NOMO-1 treated with DMSO at 0.1 percent for 48 hours (cell line): ENCODE measurements around the gene YJEFN3.
A peak's percentile ranks its signal among the peaks of the same experiment; 100 is the strongest.

Source experiments
- DNase-seq: peaks from one replicate; lab custom pipeline; 2025; ENCODE audit not compliant: unreplicated experiment; lab: John Stamatoyannopoulos, UW

The YJEFN3 gene

DNA sequence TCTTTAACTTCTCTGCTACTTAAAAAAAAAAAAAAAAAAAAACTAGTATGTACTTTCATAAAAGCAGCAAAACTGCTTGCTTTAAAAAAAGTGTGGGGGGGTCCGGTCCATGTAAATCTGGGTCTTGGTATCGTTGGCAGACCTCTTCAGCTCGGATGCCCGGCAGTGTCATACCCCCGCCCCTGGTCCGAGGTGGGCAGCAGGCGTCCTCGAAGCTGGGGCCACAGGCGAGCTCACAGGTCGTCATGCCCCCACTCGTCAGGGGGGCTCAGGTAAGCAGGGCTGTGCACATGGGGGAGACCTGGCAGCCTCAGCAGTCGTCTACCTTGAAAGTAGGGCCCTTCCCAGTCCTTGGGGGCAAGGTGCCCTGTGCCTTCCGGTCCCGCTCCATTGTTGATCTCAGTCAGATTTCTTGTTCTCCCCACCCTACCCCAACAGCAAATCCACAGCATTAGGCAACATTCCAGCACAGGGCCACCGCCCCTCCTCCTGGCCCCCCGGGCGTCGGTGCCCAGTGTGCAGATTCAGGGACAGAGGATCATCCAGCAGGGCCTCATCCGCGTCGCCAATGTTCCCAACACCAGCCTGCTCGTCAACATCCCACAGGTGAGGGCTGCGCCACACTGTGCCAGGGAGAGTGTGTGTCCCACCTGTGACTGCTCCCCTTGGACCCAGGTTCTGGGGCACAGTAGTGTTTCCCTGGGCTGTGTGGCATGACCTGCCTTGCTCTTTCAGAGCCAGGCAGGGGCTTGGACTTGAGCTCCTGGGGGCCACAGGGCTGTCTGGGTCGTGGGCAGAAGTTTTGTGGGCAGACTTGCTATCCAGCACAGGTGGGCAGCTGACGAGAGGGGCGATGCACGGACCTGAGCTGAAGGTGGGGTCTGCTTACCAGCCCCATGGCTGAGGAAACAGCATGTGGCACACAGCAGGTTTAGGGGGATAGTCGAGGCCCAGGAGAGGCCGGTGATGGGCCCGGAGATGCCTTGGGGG lies 32.8 kb upstream of the YJEFN3 start:
- DNase-seq: no peak

DNA sequence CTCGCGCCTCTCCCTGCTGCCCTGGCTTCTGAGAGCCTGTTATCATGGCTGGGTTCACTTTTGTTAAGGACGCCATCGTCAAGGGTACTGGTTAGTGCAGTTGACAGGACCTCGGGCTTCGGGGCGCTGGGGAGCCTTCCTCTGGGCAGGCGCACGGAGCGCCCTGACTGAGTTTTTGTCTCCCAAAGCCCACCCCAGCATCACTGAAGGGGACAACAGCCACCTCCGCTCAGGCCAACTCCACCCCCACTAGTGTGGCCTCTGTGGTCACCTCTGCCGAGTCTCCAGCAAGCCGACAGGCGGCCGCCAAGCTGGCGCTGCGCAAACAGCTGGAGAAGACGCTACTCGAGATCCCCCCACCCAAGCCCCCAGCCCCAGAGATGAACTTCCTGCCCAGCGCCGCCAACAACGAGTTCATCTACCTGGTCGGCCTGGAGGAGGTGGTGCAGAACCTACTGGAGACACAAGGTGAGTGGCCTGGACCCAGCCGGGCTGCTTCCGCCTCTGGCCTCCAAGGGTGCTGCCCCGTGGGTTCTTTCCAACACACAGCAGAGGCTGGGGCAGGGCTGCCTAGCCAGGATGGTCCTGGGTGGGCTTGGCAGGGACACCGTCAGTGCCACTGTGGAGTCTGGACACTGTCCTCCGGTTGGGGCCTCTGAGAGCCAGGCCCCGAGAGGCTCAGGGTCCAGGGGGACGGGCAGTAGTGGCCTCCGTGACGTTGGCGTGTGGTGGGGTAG lies 30.3 kb upstream of the YJEFN3 start:
- no peak for DNase-seq

DNA sequence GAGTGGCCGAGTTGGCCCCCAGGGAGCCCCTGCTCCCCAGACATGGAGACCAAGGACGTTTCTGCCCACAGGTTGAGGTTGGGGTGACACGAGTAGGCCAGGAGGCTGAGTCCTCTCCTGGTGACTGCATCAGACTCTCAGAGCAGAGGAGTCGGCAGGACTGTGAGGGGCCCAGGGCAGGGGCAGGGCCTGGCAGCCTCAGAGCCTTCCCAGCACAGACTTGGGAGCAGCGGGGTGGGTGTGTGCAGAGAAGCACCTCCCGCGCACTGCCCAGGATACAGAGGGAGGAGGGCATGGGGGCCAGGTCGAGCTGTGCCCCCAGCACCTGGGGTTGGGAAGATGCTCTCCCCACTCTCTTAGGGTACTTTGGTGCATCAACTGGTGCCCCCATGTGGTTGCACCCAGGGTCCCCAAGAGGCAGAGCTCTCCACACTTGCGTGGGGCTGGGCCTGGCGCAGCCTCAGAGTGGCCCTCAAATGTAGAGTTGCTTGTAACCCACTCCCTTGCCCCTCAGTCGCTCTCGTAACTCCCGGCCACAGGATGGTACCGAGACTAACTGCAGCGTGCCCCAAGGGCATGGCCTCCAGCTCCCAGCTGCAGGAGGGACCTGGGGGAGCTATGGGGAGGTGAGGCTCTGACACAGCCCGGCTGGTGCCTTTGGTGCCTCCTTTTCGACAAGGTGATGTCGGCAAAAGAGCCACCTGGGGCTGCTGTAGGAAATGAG lies 29.3 kb upstream of the YJEFN3 start:
- DNase-seq: no peak

DNA sequence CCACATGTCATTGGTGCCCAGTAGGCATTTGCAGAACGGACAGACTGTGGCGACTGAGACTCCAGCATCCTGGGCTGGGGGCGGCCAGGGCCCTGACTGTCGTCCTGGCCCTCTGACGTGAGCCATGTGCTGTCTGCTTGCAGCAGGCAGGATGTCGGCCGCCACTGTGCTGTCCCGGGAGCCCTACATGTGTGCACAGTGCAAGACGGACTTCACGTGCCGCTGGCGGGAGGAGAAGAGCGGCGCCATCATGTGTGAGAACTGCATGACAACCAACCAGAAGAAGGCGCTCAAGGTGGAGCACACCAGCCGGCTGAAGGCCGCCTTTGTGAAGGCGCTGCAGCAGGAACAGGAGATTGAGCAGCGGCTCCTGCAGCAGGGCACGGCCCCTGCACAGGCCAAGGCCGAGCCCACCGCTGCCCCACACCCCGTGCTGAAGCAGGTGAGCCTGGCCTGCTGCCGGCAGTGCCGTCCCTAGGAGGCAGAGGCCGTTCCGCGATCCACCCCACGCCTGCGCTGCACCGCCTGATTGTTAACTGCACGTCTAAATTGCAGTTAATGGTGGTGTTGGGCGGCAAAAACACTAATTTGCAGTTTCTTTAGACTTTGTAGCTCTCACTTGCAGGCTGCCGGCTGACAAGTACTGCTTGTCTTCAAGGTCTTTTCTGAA lies 27.6 kb upstream of the YJEFN3 start:
- no peak for DNase-seq

DNA sequence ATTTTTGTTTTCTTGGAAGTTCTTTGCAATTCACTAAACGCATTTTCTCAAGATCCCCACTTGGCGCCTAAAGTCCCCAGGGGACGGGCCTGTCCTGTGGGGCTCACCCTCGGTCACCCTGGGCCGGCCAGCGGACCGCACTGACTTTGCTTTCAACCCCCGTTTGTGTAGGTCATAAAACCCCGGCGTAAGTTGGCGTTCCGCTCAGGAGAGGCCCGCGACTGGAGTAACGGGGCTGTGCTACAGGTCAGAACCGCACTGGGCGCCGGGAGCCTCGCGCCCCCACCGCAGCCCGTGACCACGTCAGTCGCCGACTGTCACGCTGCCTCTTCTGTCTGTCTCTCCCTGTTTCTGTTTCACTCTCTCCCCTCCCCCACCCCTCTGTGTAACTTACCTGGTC lies 26.9 kb upstream of the YJEFN3 start:
- DNase-seq: no peak

DNA sequence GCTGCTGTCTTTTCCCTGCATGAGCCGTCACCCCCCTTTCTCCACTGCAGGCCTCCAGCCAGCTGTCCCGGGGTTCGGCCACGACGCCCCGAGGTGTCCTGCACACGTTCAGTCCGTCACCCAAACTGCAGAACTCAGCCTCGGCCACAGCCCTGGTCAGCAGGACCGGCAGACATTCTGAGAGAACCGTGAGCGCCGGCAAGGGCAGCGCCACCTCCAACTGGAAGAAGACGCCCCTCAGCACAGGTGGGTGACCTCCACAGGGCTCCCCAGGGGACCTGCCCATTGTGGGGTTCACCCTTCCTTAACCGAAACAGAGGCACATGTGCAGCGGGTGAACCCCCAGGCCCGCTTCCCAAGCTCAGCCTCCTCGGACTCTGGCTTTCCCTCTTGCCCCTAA lies 26.4 kb upstream of the YJEFN3 start:
- no peak for DNase-seq

DNA sequence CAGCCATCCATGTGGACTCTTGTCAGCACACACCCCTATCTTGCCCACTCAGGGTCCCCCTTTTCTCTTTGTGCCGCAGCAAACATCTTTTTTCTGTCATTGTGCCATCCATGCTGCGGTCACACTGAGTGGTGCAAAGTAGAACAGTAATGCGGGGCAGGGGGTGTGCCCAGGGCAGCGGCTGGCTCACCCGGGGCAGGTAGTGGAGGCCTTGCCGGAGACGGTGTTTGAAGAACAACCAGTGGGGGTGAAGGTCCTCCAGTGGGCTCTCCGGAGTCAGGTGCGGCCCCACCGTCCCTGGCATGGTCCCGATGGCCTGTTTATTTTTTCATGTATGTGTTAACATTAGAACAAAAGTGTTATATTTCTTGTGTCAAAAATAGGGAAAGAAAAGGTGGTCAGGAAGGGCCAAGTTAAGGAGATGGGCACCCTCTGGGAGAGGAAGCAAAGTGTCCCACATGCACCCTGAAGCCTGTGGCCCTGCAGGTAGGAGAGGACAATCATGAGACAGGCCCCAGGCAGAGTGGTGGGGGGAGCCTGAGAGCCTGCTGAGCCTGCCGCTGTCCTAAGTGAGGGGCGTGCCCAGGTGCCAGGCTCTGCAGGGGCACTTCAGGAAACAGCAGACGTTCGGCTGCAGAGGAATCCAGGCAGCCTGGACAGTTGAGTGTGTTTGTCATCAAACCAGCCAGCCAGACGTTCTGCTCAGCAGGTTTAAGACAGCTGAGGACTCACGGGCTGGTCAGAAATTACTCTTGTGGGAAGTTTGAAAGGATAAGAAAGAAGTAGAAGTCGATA lies 25.7 kb upstream of the YJEFN3 start:
- DNase-seq: no peak

DNA sequence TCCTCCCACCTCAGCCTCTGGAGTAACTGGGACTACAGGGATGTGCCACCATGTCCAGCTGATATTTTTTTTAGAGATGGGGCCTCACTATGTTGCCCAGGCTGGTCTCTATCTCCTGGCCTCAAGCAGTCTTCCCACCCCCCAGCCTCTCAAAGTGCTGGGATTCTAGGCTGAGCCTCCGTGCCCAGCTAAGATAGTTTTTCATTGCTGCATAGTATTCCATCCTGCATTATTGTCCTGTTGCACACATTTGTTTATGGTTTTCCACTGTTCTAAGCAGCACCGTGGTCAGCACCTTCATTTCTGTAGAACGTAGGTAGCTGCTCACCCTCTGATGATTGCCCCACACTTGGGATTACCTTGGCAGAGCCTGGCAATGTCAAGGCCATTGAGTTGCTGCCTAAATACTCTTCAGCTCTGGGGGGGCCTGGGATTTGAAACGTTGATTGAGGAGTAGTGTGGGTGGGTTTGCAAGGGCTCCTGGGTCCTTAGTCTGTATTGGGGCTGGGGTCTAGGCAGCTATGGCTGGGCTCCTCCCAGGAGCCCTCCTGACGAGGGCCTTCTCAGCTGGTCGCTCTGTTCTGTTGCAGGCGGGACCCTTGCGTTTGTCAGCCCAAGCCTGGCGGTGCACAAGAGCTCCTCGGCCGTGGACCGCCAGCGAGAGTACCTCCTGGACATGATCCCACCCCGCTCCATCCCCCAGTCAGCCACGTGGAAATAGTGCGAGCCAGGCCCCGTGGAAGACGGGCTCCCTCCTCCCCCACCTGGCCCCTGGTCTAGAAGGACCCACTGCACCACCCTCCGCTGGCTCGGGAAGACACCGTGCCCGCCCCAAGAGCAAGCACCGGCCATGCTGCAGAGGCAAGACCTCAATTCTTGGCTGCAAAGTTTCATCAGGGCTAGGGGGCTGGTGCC lies 23.7 kb upstream of the YJEFN3 start:
- DNase-seq: no peak

DNA sequence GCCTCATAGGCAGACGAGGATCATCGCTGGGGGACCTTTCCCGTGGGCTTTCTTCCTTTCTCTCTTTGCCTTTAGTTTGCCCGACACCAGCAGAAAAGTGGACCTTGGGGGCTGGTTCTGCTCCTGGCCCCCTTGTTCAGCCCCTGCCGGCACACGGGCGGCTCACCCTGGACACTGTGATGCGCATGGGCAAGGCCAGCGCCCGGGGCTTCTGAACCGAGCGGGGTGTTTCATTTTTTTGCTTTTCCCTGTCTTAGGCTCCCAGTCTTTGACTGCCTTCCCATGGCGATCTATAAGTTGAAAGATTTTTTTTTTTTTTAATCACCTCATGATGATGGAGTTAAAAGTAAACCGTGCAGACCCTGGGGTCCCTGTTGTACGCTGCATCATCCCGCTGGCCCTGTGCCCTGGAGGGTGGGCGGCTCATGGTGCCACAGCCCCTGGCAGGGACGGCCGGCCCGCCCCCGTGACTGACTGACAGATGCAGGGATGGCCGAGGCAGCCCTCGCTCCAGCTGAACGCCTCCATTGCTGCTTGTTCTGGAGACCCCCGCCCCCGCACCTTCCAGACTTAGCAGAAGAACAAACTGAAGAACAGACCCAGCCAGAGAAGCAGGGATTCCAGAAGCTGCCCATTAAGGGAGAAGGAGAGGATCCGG lies 22.9 kb upstream of the YJEFN3 start:
- no peak for DNase-seq

DNA sequence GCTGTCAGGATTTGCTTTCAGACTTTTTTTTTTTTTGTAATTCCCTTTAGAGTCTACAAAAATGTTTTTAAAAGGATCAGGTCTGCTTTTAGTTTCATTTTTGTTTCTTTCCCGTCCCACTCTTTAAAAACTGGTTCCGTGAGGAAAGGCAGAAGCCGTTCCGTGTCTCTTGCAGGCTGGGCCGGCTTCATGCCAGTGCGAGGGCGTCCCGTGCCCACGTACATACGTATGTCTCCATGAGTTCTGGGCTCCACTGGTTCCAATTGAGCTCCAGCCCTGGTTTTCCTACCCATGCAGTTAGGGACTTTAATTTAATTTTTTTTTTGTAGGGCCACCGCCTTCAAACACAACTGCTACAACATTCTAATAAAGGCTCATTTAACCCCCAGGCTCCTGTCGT lies 22.1 kb upstream of the YJEFN3 start:
- no peak for DNase-seq

DNA sequence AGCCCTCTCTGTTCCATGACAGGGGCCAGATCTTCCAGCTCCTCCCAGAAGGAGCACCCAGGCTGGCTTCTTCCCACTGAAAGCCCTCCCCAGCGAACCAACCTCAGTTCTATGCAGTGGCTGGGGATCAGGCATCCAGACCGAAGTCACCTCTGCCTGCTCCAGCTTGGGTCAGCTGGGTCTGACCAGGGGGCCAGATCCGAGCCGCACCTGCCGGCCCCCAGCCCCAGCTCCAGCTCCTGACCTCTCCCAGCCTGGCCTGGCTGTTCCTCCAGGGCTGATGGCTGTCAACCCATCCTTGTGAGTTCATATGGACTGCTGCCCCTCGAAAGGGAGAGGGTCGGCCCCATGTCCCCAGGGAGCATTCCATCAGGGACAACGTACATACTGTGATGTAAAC lies 21.4 kb upstream of the YJEFN3 start:
- no peak for DNase-seq

DNA sequence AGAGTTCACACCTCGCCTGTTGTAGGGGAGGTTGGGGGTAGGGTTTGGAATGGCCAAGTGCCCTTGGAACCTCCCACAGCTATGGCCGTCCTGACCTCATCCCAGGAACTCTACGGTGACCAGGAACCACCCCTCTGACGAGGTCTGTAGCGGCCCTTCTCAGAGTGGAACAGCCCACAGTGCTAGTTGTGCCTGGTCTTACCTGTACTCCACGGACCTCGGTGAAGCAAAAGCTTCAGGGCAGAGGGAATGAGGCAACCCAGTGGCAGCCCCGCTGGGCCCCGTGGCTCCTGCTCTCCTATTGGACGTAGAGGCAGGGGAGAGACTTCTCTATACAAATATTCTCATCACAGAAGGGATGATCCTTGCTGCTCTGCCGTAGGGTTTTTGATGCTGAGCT lies 20.5 kb upstream of the YJEFN3 start:
- no peak for DNase-seq

DNA sequence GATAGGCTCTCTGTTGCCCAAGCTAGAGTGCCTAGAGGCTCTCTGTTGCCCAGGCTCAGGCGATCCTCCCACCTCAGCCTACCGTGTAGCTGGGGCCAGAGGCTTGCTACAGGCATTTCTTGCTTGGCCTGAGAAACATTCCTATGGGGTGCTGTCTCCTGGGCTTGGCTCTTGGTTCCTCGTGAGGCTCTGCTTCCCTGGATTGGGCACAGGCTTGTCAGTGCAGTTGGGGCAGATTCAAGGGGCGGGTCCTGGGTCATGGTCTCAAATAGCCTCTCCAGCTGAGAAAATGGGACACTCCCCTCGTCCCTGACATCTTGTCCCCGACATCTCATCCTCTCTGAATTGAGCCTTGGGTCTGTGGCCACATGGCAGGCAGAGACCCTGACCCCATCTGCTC lies 18.3 kb upstream of the YJEFN3 start:
- DNase-seq: no peak

DNA sequence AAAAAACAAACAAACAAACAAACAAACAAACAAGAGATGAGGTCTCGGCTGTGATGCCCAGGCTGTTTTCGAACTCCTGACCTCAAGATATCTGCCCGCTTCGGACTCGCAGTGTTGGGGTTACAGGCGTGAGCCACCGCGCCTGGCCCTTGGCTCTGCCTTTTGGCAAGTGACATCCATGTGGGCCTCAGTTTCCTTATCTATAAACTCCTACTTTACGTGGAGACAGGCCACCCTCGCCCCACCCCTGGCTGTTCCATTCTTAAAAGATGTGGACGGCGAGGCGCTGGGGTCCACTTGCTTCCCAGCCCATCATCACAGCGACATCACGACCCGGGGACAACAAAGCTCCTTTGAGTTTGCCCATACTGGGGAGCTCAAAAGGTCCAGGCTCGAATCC lies 15.0 kb upstream of the YJEFN3 start:
- DNase-seq: no peak

DNA sequence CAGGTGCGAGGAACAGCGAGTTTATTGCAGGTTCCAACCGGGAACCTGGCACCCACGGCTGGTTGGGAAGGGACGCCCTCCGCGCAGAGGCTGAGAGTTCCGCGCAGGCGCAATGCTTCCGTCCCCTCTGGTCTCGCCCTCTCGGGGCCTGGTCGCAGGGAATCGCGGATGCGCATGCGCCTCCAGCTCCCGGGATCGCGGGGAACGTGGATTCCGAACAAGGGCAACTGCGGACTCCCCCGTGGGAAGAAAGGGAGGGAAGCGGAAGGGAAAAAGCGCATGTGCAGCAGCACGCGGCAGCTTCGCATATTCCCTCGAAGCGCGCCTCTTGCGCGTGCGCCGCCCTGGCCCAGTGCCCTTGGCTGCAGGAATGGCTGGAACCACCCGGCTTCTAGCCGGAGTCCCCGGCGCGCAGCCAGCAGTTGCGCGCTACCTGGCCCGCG lies 14.5 kb upstream of the YJEFN3 start:
- no peak for DNase-seq

DNA sequence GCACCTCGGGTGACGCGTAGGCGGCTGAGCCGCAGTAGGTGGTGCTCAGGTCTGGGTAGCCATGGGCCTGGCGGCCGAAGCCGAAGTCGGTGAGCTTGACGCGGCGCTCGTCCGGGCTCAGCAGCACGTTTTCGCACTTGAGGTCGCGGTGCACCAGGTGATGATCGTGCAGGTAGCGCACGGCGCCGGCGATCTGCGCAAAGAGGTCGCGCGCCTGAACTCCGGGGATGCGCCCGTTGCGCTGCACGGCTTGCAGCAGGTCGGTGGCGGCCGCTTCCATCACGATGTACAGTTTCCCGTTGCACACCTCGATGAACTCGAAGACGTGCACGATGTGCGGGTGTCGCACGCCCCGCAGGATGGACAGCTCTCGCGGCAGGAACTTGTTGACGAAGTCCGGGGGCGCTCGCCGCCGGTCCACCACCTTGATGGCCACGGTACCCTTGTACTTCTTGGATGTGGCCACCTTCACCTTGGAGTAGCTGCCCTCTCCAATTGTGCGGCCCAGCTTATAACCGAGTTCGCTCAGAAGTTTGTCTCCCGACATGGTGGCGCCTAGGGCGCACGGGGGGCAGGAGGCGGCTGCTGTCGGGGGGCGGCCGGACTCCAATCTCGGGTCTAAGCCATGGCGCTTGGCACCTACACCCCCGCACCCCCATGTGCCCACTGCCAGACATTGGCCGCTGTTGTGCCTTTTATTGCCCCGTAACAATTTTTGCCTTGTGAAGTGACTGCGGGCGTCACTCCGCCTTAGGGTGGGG lies 13.7 kb upstream of the YJEFN3 start, which contains the start of gene TSSK6:
Gene TSSK6, minus strand, starts transcription at position 668 of the 761 bp plus-strand sequence. Its CDS starts 121 bp downstream, at position 547.
- DNase-seq: no peak

DNA sequence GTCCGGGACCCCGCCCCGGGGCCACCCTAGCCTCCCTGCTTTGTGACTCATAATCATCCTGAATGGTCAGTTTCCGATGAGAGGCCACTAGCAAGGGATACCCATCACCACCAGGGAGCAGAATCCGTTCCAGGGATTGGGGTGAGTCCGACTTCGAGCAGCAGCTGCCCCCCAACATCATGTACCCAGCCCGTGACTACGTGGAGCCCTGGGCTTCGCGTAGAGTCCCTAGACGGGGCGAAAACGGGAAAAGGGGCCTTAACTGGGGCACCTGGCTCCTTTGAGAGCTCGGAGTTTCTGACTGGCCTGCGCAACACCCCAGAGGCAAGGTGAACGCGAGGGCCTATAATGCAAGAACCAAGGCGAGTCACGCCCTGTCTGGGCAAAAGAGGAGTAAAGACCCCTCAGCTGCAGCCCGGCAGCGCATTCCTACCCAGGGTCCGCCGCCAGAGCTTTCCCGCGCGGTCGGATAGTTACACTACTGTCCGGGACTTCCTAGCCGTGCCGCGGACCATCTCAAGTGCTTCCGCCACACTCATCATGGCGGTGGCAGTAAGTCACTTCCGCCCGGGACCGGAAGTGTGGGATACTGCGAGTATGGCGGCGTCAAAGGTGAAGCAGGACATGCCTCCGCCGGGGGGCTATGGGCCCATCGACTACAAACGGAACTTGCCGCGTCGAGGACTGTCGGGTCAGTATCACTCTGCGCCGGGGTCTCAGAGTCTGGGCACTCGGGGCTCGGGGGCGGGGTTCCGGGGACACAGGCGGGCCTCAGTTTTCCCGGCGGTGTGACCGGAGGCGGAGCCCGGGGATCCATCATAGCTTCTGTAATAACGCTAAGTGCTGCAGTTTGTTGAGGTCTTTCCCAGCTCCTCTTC lies 12.8 kb upstream of the YJEFN3 start, which contains the start of gene NDUFA13:
Gene NDUFA13, plus strand, starts transcription at position 584 of the 878 bp plus-strand sequence. Its CDS starts 14 bp downstream, at position 598.
- DNase-seq: peak; percentile 81
